Measurements from ENCODE around the gene EP400. TPM values are rescaled to one million over a fixed set of nuclear protein-coding genes. Genes with fewer than 3 reads are reported as not detected.

Gene EP400
- total and polyA plus RNA-seq, 2 of the 13 experiments (the other 11 are each of a cell fraction or from before 2014, with no cell fraction given) = 4.9 to 5.0 TPM

DNA sequence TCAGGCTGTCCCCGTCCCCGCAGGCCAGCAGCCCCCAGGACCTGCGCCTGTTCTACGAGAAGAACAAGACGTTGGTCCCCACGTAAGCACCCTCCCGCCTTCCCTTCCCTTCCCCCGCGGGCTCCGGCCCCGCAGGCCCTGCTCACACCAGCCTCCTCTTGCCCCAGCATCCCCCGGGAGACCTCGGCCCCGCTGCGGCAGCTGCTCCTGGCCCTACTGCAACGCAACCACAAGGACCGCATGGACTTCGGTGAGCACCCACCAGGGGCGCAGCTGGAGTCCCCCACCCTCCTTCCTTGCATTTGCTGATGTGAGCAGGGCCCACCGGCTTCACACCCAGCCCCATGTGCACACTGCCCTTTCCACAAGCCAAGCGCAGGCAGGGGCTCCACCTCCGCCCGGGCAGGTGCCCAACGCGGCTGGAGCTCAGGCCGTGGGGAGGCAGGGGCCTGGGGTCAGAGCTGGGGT, 40.0 kb upstream of the EP400 start:
- no peak overlapping the region for H3K4me3 ChIP-seq (replicated peaks in 1 of 3; ENCODE audit: insufficient read depth in 1 of 3, low read depth in 2 of 3, low read length in 3 of 3)
- 0 out of 2 replicates have a peak, but pooled peaks cover 8% of the 10 kb centered on the region for H4K20me1 ChIP-seq (ENCODE audit: insufficient read depth, low read length)
- peaks cover 26 to 39% of the 10 kb centered on the region in 2 experiments; a peak in 4 of 5 replicates for H3K36me3 ChIP-seq (replicated peaks in 1 of 2; ENCODE audit: control insufficient read depth in 1 of 2, insufficient read depth in 2 of 2, low read length in 2 of 2)
- H3K27me3 ChIP-seq (ENCODE audit: control insufficient read depth in 1 of 2, insufficient read depth in 2 of 2, low read length in 2 of 2) = no peaks in the 10 kb centered on the region
- intact Hi-C loops (cut with micrococcal nuclease; ENCODE audit: unreplicated experiment) = loop anchor here (5.0 kb wide), 1 partner anchor 57 kb away; no protein-coding TSS in a partner anchor
- H3K79me2 ChIP-seq (ENCODE audit: insufficient read depth, low read length) = no peaks in the 10 kb centered on the region
- in situ Hi-C loops (cut with HindIII; ENCODE audit: extremely low pct_ligation_motif_present, low pct_unique_long_range_greater_than_20kb) = no loop called here
- H3K4me2 ChIP-seq (ENCODE audit: low read depth, low read length) = no peak overlapping the region
- CTCF ChIA-PET (ENCODE audit: low intra/inter-chr PET ratio, low total read pairs) = no interaction called here
- H3K9ac ChIP-seq (ENCODE audit: insufficient read depth, low read depth, low read length) = no peak overlapping the region
- no TSS peak for BruUV-seq (replicated peaks)
- 97% methylated on average over 19 of the region's 26 CpGs for WGBS (ENCODE audit: low lambda C conversion rate)
- DNase-seq (ENCODE audit: low spot score) (no peak), FAIRE-seq (no peak), ATAC-seq (no peak)
- TF ChIP-seq RBFOX2 (IDR thresholded peaks at IDR 0.05; ENCODE audit: low read depth, low read length) (peak; percentile 8; the same call in 1 of the 2 replicates), KLF13 (CRISPR knock-in tag; IDR thresholded peaks at IDR 0.05) (no peak)
- H2AFZ ChIP-seq (ENCODE audit: low read length) = no peak overlapping the region
- no peaks in the 10 kb centered on the region for H3K9me3 ChIP-seq (ENCODE audit: low read length)
- no peak overlapping the region for H3K27ac ChIP-seq (ENCODE audit: extremely low read length, insufficient read depth, low read length)
- H3K4me1 ChIP-seq (ENCODE audit: insufficient read depth, low read length) = peaks cover 11% of the 10 kb centered on the region; the same call in 1 of the 2 replicates
- POLR2A ChIA-PET = no interaction called here

DNA sequence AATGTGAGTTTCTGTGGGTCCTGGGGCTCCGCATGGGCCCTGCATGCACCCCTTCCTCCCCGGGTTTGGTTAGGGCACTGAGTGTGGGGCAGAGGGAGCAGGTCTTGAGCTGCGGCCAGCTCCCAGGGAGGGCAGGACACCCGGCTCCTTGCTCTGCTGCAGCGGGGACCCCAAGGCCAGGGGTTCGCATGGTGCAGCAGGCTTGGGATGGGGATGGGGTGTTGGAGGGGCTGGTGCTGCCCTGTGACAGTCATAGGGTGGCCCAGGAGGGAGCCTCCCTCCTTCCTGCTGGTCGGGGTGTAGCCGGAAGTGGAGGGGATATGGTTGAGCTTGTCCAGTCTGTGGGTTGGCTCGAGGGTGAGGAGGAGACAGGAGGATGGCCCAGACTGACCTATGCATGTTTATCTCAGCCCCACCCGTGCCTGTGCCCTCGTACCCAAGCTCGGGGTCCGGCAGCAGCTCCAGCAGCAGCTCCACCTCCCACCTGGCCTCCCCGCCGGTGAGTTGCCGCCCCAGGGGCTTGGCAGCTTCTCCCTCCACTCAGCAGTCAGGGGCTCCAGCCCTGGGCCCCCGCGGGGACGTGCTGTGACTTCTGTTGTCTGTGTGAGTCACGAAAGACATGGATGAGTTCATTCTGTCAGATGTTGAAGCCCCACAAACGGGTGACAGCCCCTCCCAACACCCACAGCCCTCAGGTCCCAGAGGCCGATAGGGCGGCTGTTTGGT, 39.3 kb upstream of the EP400 start:
- H3K9me3 ChIP-seq (ENCODE audit: low read length) = no peaks in the 10 kb centered on the region
- POLR2A ChIA-PET = no interaction called here
- no peak overlapping the region for H3K27ac ChIP-seq (ENCODE audit: extremely low read length, insufficient read depth, low read length)
- CTCF ChIA-PET (ENCODE audit: low intra/inter-chr PET ratio, low total read pairs) = no interaction called here
- H3K4me3 ChIP-seq (replicated peaks in 1 of 3; ENCODE audit: insufficient read depth in 1 of 3, low read depth in 2 of 3, low read length in 3 of 3) = no peak overlapping the region
- no peak for ATAC-seq
- no peak for DNase-seq (ENCODE audit: low spot score)
- H3K4me2 ChIP-seq (ENCODE audit: low read depth, low read length) = no peak overlapping the region
- in situ Hi-C loops (cut with HindIII; ENCODE audit: extremely low pct_ligation_motif_present, low pct_unique_long_range_greater_than_20kb) = no loop called here
- TF ChIP-seq AGO2 (optimal IDR thresholded peaks at IDR 0.05; ENCODE audit: low read depth, low read length) (peak; percentile 10), BRCA1 (CRISPR knock-in tag; IDR thresholded peaks at IDR 0.05) (no peak)
- TF ChIP-seq, protein P1, sequence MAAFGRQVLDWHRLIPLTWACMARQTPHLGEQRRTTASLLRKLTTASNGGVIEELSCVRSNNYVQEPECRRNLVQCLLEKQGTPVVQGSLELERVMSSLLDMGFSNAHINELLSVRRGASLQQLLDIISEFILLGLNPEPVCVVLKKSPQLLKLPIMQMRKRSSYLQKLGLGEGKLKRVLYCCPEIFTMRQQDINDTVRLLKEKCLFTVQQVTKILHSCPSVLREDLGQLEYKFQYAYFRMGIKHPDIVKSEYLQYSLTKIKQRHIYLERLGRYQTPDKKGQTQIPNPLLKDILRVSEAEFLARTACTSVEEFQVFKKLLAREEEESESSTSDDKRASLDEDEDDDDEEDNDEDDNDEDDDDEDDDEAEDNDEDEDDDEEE (CRISPR knock-in tag; IDR thresholded peaks at IDR 0.05) = no peak
- WGBS (ENCODE audit: low lambda C conversion rate) = 96% methylated on average over 7 of the region's 23 CpGs
- peaks cover 11% of the 10 kb centered on the region; the same call in 1 of the 2 replicates for H3K4me1 ChIP-seq (ENCODE audit: insufficient read depth, low read length)
- no peak overlapping the region for H3K9ac ChIP-seq (ENCODE audit: insufficient read depth, low read depth, low read length)
- H4K20me1 ChIP-seq (ENCODE audit: insufficient read depth, low read length) = 0 out of 2 replicates have a peak, but pooled peaks cover 8% of the 10 kb centered on the region
- H2AFZ ChIP-seq (ENCODE audit: low read length) = no peak overlapping the region
- no TSS peak for BruUV-seq (replicated peaks)
- intact Hi-C loops (cut with micrococcal nuclease; ENCODE audit: unreplicated experiment) = loop anchor here (5.0 kb wide), 1 partner anchor 58 kb away; no protein-coding TSS in a partner anchor
- no peaks in the 10 kb centered on the region for H3K79me2 ChIP-seq (ENCODE audit: insufficient read depth, low read length)
- no peak for FAIRE-seq
- H3K36me3 ChIP-seq (replicated peaks in 1 of 2; ENCODE audit: control insufficient read depth in 1 of 2, insufficient read depth in 2 of 2, low read length in 2 of 2) = peaks cover 26 to 45% of the 10 kb centered on the region in 2 experiments; a peak in 4 of 5 replicates
- H3K27me3 ChIP-seq (ENCODE audit: control insufficient read depth in 1 of 2, insufficient read depth in 2 of 2, low read length in 2 of 2) = no peaks in the 10 kb centered on the region
